Activated CD4-positive, alpha-beta T cell treated with anti-CD3 and anti-CD28 coated beads for 48 hours (primary cell): ENCODE measurements around the gene ZNF160.
"Not testable (repeated sequence)": the region's sequence is repeated elsewhere in the genome, so short reads cannot be mapped to it uniquely, and the experiment has no call there.

Source experiments
- DNase-seq: peaks from one replicate; pipeline ENCODE4 v3.0.0-alpha.2; 2020

Gene ZNF160

DNA sequence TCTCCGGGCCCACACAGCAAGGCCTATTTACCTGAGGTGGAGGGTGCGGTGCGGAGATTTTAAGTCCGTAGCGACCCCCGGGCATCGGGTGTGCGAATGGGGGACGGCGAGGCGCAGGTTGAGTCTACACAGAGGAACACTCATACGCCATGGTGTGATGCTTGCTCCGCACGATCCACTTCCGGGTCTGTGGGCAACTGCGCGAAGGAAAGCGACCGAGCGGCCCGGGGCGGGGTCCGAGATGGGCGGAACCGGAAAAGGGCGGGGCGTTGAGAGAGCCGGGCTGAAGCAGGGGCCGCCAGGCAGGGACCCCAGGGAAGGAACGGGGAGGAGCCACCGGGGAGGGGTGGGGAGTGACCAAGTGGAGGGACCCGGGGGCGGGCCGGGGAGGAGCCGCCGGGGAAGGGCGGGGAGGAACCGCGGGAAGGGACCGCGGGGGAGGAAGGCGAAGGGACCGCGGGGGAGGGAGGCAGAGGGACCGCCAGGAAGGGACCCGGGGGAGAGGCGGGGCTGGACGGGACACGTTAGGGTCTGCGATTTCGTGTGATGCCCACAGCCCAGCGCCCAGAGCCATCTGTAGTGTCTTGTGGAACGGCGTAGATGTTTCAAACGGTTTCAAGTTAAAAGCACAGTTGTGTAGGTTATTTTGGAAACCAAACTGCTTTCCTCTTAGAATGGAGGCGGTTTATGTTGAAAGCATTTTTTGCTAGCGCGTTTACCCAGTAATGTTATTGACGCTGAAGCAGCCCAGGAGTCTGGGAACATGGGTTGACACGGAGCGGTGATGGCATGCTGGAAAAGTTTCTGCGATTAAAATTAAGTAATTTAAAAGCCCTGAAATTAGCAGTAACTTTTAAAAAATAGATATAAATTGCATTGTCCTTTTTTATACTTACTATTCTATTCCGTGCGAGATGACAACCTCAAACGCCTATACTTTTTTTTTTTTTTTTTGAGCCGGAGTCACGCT is at the start of gene ZNF160:
Gene ZNF160, minus strand, starts transcription at position 189 of the 970 bp plus-strand sequence. CDS start 17,146 bp downstream, outside the sequence.
- DNase-seq = peak; percentile 99

DNA sequence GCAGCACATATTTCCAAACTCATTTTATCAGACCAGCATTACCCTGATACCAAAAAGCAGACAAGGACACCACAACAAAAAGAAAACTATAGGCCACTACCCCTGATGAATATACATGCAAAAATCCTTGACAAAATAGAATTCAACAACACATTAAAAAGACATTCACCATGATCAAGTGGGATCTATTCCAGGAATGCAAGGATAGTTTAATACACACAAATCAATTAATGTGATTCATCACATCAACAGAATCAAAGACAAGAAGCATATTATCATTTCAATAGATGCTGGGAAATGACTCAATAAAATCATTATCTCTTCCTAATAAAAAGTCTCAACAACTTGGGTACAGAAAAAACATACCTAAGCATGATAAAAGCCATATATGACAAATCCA is 44.4 kb upstream of the ZNF160 start:
- DNase-seq = no peak

DNA sequence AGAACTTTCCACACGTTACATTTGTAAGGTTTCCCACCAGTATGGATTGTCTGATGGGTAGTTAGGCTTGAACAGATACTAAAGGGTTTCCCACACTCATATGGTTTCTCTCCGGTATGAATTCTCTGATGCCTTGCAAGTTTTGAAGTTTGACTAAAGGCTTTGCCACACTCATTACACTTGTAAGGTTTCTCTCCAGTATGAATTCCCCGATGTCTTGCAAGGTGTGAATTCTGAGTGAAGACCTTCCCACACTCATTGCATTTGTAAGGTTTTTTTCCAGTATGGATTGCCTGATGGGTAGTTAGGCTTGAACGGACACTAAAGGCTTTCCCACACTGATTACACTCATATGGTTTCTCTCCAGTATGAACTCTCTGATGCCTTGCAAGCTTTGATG is 37.1 kb upstream of the ZNF160 start:
- no peak for DNase-seq

DNA sequence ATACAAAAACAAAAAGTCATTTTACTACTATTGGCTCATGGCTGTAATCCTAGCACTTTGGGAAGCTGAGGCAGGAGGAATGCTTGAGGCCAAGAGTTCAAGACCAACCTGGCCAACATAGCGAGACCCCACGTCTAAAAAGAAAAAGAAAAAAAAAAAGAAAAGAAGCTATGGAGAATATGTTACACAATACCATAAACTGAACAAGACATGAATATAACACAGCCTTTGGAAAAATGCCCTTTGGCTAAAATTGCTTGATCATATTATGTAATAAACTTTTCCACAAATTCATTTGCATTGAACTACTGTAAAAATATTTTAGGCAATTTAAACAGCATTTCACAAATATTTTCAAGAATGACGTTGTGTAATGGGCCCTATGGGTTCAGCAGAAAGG is 33.2 kb upstream of the ZNF160 start:
- DNase-seq = no peak

DNA sequence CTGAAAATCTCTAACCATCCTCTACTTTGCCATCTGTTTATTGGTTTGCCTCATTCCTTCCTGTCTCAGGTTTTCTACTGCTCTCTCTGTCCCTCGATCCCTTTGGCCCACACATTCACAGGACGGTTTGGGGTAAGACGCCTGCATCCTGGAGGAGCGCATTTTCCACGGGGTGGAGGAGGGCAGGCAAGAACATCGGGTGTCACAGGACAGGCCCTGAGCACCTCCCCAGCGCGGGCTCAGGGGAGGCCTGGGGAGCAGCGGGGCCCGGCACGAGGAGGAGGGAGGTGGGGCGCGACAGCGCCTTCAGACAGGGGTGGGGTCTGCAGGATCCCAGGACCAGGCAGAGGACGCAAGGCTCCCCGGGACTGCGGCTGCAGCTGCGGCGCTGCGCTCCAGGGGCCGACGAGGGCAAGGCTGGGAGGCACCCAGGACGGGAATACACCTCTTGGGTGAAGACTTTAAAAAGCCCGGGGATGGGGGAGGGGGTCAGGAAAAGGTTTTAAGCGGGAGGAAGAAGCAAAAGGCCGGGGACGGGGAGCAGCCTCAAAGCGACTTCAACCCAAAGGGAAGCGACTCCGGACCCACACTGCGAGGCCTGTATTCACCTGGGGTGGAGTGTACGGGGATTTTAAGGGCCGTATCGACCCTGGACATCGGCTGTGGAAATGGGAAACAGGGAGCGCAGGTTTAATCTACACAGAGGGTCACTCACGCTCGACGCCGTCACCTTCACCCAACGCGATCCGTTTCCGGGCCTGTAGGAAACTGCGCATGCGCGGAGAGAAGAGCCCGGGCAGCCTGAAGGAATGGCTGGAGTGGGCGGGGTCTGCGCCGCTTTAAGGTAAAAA is 29.1 kb upstream of the ZNF160 start, which contains the start of gene ZNF415:
Gene ZNF415, minus strand, starts transcription at position 770 of the 851 bp plus-strand sequence. CDS start 10,234 bp downstream, outside the sequence.
- DNase-seq = peak; percentile 64

DNA sequence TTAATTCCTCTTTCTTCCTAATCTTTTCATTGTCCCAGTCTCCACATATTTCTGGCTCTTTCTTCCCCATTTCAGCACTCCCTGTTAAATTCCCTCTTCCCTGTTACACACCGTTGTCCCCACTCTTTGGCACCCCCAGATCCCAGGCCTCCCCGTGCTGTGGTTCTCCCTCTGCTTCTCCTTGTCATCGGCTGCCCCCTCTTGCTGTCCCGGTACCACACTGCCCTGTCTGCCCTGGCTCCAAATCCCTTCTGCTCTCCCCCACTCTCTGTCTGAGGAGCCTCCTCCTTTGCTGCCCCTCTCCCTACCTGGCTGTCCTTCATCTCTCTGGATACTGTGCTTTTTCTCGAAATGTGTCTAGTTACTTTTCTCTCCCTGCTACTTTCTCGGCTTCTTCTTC is 28.5 kb upstream of the ZNF160 start:
- no peak for DNase-seq

DNA sequence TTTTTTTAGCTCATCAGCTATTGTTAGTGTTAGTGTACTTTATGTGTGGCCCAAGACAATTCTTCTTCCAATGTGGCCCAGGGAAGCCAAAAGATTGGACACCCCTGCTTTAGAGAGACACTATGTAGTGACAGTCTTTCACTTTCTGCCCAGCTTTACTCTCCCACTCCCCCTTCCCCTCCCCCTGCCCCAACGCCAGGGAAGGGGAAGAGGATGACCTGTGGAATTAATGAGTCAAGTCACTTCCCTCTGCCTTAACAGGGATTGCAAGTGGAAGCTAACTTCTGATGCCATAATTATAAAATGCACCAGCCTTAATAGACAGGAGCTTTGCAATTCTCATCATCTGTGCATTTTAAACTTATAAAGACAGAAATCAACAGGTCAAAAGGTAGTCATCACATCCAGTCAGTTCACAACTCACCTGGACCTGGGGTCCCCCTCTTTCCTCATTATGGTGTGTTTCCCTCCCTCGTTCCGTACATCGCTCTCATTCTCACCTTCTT is 27.9 kb upstream of the ZNF160 start:
- no peak for DNase-seq

DNA sequence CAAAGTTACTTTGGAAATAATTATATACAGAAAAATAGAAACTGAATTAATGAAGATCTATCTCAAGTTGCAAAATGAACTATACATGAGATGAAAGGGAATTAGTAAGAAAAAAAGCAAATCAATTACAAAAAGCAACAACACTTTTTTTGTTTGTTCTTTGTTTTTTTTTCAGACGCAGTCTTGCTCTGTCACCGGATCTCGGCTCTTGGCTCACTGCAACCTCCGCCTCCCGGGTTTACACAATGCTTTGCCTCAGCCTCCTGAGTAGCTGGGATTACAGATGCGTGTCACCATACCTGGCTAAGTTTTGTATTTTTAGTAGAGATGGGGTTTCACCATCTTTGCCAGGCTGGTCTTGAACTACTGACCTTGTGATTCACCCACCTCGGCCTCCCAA is 27.3 kb upstream of the ZNF160 start:
- DNase-seq = no peak

DNA sequence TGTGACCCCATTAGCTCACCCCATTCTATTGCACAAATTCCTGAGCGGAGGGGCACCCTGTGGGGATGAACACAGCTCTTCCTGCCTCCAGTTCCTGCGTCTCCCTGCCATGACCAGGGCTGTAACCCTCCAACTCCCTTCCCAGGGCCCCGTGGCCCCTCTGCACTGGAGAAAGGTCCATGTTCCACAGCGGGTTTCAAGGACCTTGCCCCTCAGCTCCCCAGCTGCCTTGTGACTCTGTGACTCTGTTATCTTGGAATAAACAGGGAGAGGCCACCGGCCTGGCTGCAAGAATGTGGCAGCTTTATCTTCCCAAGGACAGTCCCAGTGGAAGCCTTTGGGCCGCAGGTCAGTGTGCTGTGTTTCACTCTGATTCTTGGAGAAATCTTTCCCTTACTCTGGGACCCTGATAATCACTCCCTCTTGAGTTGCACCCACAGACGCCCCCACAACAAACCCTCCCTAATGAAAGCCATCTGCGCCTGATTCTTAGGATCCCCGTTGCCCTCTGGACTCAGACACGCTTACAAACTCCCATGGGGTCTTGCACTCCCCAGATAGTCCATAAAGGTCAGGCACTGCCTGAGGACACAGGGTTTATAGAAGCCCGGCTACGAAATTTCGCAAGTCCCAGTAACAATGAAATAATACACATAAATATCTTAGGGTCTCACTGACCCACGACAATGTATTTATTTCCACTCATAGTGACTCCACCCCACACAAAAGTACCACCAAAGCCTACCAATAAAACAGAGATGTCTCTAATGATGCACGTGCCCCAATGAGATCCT is 23.7 kb upstream of the ZNF160 start:
- not testable (repeated sequence) for DNase-seq

DNA sequence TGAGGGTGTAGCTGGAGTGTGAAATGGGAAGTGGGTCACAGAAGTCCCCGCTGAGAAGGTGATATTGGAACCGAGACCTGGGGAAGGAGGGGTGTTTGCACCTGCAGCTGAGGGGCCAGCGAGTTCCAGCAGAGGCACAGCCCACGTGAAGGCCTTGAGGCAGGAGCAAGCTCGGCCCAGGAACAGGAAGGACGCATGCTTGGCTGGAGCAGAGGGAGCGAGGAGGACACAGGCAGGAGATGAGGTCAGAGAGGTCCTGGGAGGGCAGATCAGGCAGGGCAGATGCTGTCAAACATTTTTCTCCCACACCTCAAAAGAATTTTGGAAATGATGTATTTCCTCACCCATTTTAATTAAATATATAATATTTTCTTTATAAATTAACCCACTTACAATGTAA is 20.2 kb upstream of the ZNF160 start:
- no peak for DNase-seq

DNA sequence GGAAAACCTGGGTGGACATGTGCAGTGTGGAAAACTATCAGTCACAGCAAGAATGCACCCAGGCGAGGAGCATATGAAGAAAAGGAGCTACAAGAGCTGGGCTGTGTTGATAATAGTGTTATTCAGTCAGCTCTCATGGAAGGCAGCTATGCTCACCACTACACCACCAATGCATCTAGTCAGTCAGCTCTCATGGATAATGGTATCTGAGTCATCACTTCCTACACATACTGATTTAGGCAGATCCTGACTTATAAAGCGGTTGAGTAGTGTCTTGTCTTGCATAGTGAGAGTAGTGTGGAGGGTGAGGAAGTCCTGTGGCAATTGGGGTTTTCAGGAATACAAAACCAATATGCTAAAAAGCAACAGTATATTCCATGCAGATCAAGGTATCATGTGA is 9.1 kb upstream of the ZNF160 start:
- no peak for DNase-seq

DNA sequence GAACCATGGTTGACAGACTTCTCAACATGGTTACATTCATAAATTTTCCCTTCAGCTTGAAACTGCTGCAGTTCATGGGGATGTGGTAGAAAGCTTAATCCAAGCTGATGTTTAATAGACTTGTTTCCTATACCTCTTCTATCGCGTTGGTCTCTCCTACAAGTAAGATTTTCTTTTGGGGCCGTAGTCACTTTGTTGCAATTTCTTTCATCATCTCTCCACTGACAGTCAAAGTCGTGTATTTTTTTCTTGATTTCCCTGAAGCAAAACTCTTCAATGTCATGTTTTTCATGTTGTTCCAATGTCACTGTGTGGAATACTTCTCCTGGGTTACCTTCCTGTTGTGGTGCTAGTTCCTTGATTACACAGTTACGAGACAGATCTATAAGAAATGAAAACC is 6.3 kb upstream of the ZNF160 start:
- no peak for DNase-seq

DNA sequence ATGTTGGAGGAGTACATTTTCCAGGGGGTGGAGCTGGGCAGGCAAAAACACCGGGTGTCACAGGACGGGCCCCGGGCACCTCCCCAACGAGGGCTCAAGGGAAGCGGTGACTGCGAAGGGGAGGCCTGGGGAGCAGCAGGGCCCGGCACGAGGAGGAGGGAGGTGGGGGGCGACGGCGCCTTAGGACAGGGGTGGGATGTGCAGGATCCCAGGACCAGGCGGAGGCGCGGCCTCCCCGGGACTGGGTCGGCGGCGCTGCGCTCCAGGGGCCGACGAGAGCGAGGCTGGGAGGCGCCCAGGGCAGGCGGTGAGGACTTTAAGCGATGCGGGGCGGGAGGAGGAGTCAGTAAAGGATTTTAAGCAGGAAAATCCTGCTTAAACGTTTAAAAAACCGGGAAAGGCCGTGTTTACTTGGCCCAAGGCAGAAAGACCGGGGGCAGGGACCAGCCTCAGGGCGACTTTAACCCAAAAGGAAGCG is 427 bp downstream of the ZNF160 start:
- peak; percentile 64 for DNase-seq

DNA sequence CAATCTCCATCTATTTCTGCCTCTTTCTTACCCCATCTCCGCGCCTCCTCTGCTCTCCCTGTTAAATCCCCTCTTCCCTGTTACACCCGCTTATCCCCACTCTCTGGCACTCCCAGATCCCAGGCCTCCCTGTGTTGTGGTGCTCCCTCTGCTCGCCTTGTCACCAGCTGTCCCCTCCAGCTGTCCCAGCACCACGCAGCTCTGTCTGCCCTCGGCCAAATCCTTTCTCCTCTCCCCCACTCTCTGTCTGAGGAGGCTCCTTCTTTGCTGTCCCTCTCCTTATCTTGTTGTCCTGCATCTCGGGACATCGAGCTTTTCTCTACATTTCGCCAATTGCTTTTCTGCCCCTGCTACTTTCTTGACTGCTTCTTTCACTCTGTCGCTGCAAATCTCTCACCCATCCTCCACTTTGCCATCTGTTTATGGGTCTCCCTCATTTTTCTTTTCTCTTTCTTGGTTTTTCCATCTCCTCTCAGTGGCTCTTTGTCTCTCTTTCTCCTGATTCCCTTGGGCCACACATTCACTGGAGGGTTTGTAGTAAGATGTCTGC is 941 bp downstream of the ZNF160 start:
- DNase-seq = no peak

DNA sequence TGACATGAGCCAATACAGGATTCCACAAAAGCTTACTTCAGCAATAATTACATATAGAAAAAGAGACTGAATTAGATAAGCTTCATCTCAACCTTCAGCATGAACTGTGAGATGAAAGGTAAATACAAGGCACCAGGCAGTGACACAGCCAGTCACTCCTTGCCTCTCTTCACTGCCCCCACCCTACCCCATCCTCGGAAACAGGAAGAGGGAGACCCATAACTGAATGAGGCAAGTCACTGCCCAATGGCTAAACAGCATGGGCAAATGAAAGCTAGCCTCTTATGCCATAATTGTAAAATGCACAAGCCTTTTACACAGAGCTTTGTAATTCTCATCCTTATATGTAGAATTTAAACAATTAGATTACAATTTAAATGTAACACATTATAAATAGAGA is 1.7 kb downstream of the ZNF160 start:
- DNase-seq = peak; percentile 16

DNA sequence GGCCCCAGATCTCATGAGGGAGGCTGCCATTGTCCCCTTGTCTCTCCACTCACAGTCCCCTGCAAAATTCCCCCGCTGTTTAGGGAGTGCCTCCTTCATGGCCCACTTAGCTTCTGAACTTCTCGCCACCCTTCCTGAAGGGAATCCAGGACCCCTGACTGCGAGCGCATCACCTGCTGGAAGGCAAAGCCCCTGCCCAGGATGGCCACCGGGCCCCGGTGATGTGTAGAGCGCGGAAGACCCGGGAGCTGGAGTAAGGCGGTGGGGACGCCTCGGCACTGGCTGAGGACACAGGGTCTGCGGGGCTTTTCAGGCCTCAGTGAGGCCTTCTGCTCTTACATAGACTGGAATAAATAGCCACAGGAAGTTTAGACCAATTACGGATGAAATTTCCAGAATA is 4.7 kb downstream of the ZNF160 start:
- DNase-seq = not testable (repeated sequence)

DNA sequence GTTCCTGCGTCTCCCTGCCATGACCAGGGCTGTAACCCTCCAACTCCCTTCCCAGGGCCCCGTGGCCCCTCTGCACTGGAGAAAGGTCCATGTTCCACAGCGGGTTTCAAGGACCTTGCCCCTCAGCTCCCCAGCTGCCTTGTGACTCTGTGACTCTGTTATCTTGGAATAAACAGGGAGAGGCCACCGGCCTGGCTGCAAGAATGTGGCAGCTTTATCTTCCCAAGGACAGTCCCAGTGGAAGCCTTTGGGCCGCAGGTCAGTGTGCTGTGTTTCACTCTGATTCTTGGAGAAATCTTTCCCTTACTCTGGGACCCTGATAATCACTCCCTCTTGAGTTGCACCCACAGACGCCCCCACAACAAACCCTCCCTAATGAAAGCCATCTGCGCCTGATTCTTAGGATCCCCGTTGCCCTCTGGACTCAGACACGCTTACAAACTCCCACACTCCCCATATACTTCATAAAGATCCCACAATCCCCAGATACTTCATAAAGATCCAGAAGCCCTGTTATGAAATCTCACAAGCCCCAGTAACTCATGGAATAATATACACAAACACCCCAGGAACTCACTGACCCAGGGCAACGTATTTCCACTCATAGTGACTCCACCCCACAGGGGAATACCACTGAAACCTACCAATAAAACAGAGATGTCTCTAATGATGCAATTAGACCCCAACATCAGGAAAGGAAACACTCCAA is 6.1 kb downstream of the ZNF160 start:
- not testable (repeated sequence) for DNase-seq

DNA sequence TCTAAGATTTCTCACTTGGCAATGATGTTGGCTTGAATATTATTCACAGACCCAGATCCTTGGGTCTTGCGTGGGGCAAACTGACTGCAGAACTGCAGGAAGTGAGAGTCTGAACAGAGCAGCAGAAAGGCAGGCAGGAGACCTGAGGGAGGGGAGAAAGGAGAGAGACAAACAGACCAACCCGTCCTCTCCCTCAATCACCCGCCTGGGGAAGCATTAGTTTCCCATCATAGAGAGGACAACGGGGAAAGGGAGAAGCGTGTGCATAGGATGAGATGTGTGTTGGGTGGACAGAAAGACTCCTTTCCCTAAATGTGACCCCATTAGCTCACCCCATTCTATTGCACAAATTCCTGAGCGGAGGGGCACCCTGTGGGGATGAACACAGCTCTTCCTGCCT is 6.6 kb downstream of the ZNF160 start:
- DNase-seq = not testable (repeated sequence)

DNA sequence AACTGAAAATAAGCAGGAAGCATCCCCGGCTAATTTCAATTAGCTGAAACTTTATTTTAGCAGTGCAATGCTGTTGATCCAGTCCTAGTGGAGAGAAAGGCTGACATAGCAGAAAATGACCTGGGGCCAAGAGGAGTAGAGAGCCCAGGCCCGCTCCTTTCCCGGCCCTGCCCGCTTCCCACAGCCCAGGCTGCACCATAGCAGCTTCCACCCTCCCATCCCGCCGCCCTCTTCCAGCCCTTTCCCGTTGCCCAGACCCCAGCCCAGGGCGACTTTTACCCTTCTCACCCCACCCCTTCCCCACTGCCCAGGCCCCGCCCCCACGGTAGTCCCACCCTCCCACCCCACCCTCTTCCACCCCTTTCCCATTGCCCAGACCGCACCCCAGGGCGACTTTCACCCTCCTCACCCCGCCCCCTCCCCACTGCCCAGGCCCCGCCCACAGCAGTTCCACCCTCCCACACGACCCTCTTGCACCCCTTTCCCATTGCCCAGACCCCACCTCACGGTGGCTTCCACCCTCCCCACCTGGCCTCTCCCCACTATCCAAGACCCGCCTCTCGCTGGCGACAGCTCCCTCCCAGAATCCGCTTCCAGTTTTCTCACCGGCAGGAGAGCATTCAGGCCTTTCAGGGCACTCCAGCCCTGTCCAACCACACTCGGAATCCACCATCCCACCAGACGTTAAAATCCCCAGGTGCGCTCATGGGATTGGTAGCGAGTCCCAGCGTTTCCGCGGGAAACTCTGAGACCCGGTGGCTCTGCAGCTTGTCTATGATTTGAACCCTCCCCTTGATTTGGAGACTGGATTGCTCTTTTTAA is 8.3 kb downstream of the ZNF160 start:
- DNase-seq = no peak

DNA sequence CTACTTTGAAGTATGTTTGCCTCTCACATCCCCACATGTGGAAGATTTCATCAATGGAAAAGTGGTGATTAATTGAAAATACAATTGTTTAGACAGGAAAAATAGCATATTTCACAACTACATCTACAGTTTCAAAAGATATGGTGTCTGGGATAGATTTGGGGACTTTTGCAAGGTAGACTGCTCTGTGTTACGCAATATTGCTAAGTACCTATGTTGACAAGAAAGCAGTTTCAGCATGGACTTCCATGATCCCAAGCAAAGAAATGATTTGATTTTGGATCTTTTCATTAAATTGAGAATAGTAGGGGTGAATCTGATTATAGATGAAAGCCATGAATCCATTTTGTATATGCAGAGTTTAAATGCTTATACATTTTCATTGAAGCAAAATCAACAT is 10.5 kb downstream of the ZNF160 start:
- no peak for DNase-seq
